Measurements from ENCODE around the gene GJB5.

- TF ChIP-seq CTCF (IDR thresholded peaks at IDR 0.05) (no peak), EP300 (IDR thresholded peaks at IDR 0.05) (no peak), POLR2AphosphoS5 (IDR thresholded peaks at IDR 0.05) (no peak)
These were observed 43.4 kb upstream of the GJB5 start for GRCh38 chr1:34711485-34711884.

Measured in esophagus muscularis mucosa (tissue), 4 donors.